WTC11 (cell line): ENCODE results near the gene BLMH.

Experiments used
- FOXJ3 ChIP-seq: sonication (generic); formaldehyde crosslinking; IDR thresholded peaks from 2 replicates; pipeline ENCODE4 v1.9.0; 2021; ENCODE audit warnings: missing genetic modification reagents, mild to moderate bottlenecking, borderline replicate concordance
- FOXP1 ChIP-seq: sonication (generic); formaldehyde crosslinking; IDR thresholded peaks from 2 replicates; pipeline ENCODE4 v1.8.0; 2022; ENCODE audit warnings: missing genetic modification reagents, mild to moderate bottlenecking, moderate library complexity, borderline replicate concordance
- JUN ChIP-seq: sonication (generic); formaldehyde crosslinking; IDR thresholded peaks from 2 replicates; pipeline ENCODE4 v1.8.0; 2023; ENCODE audit warnings: mild to moderate bottlenecking, missing genetic modification reagents
- NR3C1 ChIP-seq: sonication (generic); formaldehyde crosslinking; conservative IDR thresholded peaks from 2 replicates; pipeline ENCODE4 v1.8.1; 2023; ENCODE audit warnings: low read depth, mild to moderate bottlenecking, missing genetic modification reagents
- ZNF232 ChIP-seq: sonication (generic); formaldehyde crosslinking; IDR thresholded peaks from 2 replicates; pipeline ENCODE4 v1.8.0; 2022; ENCODE audit warnings: mild to moderate bottlenecking, missing genetic modification reagents
- TF ChIP-seq, protein P1 (sequence below): fragments of 200-600 bp; IDR thresholded peaks from 2 replicates; pipeline ENCODE4 v1.8.0; 2022; ENCODE audit warnings: antibody characterized with exemption
- TF ChIP-seq, protein P2 (sequence below): sonication (generic); formaldehyde crosslinking; IDR thresholded peaks from 2 replicates; pipeline ENCODE4 v1.8.1; 2022; ENCODE audit warnings: low read depth, missing genetic modification reagents, borderline replicate concordance
- TF ChIP-seq, protein P3 (sequence below): sonication (generic); formaldehyde crosslinking; IDR thresholded peaks from 2 replicates; pipeline ENCODE4 v1.8.0; 2022; ENCODE audit warnings: mild to moderate bottlenecking, missing genetic modification reagents
- TF ChIP-seq, protein P4 (sequence below): sonication (generic); formaldehyde crosslinking; IDR thresholded peaks from 2 replicates; pipeline ENCODE4 v1.8.1; 2023; ENCODE audit warnings: mild to moderate bottlenecking, missing genetic modification reagents, moderate library complexity
- TF ChIP-seq, protein P5 (sequence below): sonication (generic); formaldehyde crosslinking; IDR thresholded peaks from 2 replicates; pipeline ENCODE4 v1.8.1; 2023; ENCODE audit warnings: mild to moderate bottlenecking, missing genetic modification reagents
- TF ChIP-seq, protein P6 (sequence below): sonication (generic); formaldehyde crosslinking; IDR thresholded peaks from 2 replicates; pipeline ENCODE4 v1.8.1; 2023; ENCODE audit warnings: mild to moderate bottlenecking, missing genetic modification reagents, borderline replicate concordance

DNA sequence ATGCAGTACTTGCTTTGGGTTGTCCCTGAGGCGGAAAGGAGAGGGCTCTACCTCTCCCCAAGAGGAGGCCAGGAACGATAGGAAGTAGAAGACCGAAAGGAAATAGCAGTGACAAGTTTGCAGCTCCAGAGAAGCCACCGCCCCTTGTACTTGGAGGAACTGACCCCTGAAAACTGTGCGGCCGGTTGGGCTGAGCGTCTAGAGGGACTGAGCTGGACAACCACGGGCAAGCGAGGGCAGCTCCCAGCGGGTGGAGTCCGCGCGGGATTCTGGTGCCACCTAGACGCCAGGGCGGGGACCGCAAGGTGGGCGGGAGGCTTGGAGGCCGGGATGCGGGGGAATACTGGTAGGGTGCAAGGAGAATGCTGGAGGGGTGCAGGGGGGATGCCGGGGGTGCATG lies 55.0 kb downstream of the BLMH start:
- TF ChIP-seq, protein P1, sequence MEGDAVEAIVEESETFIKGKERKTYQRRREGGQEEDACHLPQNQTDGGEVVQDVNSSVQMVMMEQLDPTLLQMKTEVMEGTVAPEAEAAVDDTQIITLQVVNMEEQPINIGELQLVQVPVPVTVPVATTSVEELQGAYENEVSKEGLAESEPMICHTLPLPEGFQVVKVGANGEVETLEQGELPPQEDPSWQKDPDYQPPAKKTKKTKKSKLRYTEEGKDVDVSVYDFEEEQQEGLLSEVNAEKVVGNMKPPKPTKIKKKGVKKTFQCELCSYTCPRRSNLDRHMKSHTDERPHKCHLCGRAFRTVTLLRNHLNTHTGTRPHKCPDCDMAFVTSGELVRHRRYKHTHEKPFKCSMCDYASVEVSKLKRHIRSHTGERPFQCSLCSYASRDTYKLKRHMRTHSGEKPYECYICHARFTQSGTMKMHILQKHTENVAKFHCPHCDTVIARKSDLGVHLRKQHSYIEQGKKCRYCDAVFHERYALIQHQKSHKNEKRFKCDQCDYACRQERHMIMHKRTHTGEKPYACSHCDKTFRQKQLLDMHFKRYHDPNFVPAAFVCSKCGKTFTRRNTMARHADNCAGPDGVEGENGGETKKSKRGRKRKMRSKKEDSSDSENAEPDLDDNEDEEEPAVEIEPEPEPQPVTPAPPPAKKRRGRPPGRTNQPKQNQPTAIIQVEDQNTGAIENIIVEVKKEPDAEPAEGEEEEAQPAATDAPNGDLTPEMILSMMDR: no peak
- TF ChIP-seq ZNF232 (CRISPR knock-in tag) (no peak), JUN (CRISPR knock-in tag) (no peak), FOXJ3 (CRISPR knock-in tag) (no peak), FOXP1 (CRISPR knock-in tag) (no peak), NR3C1 (CRISPR knock-in tag) (no peak)
- TF ChIP-seq, protein P2, sequence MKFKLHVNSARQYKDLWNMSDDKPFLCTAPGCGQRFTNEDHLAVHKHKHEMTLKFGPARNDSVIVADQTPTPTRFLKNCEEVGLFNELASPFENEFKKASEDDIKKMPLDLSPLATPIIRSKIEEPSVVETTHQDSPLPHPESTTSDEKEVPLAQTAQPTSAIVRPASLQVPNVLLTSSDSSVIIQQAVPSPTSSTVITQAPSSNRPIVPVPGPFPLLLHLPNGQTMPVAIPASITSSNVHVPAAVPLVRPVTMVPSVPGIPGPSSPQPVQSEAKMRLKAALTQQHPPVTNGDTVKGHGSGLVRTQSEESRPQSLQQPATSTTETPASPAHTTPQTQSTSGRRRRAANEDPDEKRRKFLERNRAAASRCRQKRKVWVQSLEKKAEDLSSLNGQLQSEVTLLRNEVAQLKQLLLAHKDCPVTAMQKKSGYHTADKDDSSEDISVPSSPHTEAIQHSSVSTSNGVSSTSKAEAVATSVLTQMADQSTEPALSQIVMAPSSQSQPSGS (CRISPR knock-in tag): no peak
- TF ChIP-seq, protein P3, sequence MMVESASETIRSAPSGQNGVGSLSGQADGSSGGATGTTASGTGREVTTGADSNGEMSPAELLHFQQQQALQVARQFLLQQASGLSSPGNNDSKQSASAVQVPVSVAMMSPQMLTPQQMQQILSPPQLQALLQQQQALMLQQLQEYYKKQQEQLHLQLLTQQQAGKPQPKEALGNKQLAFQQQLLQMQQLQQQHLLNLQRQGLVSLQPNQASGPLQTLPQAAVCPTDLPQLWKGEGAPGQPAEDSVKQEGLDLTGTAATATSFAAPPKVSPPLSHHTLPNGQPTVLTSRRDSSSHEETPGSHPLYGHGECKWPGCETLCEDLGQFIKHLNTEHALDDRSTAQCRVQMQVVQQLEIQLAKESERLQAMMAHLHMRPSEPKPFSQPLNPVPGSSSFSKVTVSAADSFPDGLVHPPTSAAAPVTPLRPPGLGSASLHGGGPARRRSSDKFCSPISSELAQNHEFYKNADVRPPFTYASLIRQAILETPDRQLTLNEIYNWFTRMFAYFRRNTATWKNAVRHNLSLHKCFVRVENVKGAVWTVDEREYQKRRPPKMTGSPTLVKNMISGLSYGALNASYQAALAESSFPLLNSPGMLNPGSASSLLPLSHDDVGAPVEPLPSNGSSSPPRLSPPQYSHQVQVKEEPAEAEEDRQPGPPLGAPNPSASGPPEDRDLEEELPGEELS: no peak
- TF ChIP-seq, protein P4, sequence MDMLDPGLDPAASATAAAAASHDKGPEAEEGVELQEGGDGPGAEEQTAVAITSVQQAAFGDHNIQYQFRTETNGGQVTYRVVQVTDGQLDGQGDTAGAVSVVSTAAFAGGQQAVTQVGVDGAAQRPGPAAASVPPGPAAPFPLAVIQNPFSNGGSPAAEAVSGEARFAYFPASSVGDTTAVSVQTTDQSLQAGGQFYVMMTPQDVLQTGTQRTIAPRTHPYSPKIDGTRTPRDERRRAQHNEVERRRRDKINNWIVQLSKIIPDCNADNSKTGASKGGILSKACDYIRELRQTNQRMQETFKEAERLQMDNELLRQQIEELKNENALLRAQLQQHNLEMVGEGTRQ: no peak
- TF ChIP-seq, protein P5, sequence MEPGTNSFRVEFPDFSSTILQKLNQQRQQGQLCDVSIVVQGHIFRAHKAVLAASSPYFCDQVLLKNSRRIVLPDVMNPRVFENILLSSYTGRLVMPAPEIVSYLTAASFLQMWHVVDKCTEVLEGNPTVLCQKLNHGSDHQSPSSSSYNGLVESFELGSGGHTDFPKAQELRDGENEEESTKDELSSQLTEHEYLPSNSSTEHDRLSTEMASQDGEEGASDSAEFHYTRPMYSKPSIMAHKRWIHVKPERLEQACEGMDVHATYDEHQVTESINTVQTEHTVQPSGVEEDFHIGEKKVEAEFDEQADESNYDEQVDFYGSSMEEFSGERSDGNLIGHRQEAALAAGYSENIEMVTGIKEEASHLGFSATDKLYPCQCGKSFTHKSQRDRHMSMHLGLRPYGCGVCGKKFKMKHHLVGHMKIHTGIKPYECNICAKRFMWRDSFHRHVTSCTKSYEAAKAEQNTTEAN (CRISPR knock-in tag): no peak
- TF ChIP-seq, protein P6, sequence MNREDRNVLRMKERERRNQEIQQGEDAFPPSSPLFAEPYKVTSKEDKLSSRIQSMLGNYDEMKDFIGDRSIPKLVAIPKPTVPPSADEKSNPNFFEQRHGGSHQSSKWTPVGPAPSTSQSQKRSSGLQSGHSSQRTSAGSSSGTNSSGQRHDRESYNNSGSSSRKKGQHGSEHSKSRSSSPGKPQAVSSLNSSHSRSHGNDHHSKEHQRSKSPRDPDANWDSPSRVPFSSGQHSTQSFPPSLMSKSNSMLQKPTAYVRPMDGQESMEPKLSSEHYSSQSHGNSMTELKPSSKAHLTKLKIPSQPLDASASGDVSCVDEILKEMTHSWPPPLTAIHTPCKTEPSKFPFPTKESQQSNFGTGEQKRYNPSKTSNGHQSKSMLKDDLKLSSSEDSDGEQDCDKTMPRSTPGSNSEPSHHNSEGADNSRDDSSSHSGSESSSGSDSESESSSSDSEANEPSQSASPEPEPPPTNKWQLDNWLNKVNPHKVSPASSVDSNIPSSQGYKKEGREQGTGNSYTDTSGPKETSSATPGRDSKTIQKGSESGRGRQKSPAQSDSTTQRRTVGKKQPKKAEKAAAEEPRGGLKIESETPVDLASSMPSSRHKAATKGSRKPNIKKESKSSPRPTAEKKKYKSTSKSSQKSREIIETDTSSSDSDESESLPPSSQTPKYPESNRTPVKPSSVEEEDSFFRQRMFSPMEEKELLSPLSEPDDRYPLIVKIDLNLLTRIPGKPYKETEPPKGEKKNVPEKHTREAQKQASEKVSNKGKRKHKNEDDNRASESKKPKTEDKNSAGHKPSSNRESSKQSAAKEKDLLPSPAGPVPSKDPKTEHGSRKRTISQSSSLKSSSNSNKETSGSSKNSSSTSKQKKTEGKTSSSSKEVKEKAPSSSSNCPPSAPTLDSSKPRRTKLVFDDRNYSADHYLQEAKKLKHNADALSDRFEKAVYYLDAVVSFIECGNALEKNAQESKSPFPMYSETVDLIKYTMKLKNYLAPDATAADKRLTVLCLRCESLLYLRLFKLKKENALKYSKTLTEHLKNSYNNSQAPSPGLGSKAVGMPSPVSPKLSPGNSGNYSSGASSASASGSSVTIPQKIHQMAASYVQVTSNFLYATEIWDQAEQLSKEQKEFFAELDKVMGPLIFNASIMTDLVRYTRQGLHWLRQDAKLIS (CRISPR knock-in tag): no peak
